ENCODE measurements around the gene ITGA11. TPM values are rescaled to one million over a fixed set of nuclear protein-coding genes. Genes with fewer than 3 reads are reported as not detected.
A peak's percentile ranks its signal among the peaks of the same experiment; 100 is the strongest.

The ITGA11 gene
- total RNA-seq, 1 donor from 2014 or later: 6.3 TPM

DNA sequence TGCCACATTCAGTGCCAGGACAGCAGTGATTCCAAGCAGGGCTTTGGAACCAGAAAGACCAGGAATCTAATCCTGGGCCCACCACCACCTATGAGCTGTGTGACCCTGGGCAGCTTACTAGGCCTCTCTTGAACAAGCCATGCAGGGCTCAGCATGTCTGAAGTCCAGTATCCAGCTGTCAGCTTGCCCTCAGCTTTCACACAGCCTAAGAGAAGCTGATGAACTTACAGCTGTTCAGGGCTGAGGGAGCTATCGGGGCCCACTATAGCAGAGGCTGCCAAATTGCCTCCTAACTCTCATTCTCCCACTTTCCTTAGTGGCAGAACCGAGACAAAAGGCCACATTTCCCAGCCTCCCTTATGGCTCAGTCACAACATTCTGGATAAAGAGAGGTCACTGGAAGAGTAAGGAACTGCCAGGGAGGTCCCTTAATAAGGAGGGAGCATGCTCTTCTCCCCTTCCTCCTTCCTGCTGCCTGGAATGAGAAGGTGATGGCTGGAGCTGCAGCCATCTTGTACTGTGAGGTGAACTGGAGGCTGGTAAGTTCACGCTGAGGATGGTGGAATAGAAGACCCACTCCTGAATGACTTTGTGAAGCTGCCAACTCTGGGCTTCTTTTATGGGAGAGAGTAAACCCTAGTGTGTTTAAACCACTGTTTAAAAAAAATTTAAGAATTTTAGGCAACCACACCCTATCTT is 120.0 kb downstream of the ITGA11 start:
- DNase-seq (ENCODE audit: low read depth in 2 of 2): no peak

GRCh38 chr15:68311464-68311835 is 120.5 kb downstream of the ITGA11 start:
- no peak for DNase-seq (ENCODE audit: low read depth in 2 of 2)

GRCh38 chr15:68310804-68311463 is 121.0 kb downstream of the ITGA11 start:
- DNase-seq (ENCODE audit: low read depth in 2 of 2): no peak

DNA sequence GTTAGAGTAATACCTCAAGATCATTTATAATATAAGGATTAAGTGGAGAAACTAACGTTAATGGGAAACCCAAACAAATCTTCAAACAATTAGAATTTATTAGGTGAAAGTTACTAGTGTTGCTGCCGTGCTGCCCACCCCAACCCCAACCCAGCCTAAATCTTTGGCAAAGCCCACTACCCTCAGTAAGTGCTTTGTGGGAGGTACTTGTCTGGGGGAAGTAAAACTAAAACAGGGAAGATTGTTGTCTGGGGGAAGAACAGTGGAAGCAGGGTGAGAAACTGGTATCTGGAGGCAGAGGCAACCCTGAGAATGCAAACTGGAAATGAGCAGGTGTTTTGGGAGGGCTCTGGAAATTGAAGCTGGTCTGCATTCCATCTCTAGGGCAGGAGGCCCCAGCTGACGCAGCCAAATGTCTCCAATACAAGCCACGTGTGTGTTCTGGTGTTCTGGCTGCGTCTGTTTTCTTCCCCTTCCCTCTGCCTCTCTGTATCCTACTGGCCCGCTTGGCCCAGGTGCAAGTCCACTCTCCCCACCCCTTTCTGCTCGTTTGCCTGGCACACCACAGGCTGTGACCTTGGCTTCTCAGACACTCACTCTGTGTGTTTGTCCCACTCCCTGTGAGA is 121.7 kb downstream of the ITGA11 start:
- no peak for DNase-seq (ENCODE audit: low read depth in 2 of 2)

DNA sequence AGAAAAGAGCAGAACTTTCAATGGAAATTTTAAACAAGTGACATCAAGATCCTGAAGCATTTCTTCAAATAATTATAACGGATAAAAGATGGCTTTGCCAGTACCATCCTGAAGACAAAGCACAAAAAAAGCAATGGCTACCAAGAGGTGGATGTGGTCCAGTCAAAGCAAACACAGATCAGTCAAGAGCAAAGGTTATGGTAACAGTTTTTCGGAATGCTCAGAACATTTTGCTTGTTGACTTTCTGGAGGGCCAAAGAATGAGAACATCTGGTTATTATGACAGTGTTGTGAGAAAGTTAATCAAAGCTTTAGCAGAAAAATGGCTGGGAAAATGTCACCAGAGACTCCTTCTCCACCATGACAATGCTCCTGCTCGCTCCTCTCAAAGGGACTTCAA is 122.9 kb downstream of the ITGA11 start:
- peak in 1 of 2 donors; percentile 55 for DNase-seq (ENCODE audit: low read depth in 2 of 2)

GRCh38 chr15:68307131-68307928 is 124.6 kb downstream of the ITGA11 start:
- DNase-seq (ENCODE audit: low read depth in 2 of 2): no peak

GRCh38 chr15:68305420-68305871 is 126.5 kb downstream of the ITGA11 start:
- no peak for DNase-seq (ENCODE audit: low read depth in 2 of 2)

DNA sequence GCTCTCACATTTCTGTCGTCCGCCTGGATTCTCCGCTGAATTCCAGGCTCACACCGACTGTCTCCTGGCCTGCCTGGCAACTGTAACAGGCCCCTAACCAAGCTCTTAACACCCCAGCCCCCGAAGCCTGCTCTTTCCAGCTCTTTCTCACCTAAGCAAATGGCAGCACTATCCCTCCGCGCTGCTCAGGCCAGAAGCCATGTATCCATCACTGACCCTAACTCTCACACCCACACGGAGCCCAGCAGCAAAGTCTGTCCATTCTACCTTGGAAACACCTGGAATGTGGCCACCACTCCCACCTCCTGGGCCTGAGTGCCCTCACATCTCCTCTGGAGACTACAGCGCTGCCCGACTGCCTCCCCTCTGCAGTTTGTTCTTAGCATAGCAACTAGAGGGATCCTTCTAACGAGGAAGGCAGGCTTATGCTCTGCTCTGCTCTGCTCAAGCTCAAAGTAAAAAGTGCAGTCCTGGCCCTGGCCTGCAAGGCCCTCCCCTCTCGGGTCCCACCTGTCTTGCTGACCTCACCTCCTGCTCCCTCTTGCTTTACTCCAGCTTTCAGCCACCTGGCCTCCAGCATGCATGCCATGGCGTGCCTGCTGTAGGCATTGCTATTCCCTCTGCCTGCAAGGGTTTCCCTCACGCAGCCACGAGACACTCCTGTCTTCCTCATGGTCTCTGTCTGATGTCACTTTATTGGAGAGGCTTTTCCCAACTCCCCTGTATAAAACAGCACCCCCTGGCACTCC is 127.2 kb downstream of the ITGA11 start:
- DNase-seq (ENCODE audit: low read depth in 2 of 2): no peak

GRCh38 chr15:68303560-68304436 is 128.2 kb downstream of the ITGA11 start:
- no peak for DNase-seq (ENCODE audit: low read depth in 2 of 2)

DNA sequence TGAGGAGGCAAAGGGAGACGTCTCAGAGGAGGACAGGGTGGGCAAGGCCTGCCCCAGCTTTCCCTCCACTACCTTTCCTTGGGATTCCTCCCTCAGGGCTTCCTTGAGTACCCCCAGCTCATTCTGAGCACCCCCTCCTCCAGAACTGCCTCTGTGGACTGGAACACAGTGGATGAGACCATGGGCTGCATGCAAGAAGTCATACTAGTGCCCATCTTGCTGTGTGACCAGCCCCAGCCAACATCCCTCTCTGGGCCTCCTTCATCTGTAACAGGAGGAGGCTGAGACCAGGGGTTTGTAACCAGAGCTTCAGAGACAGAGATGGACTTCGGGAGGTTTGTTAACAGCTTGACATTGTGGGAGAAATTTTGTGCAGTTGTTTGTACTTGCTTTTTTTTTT is 128.8 kb downstream of the ITGA11 start:
- DNase-seq (ENCODE audit: low read depth in 2 of 2): no peak

GRCh38 chr15:68302729-68303128 is 129.2 kb downstream of the ITGA11 start:
- no peak for DNase-seq (ENCODE audit: low read depth in 2 of 2)

GRCh38 chr15:68301301-68301700 is 130.7 kb downstream of the ITGA11 start:
- no peak for DNase-seq (ENCODE audit: low read depth in 2 of 2)

- no peak for DNase-seq (ENCODE audit: low read depth in 2 of 2)
These were observed 131.6 kb downstream of the ITGA11 start for GRCh38 chr15:68300115-68300940.

- DNase-seq (ENCODE audit: low read depth in 2 of 2): peak in 1 of 2 donors; percentile 29
These were observed 132.5 kb downstream of the ITGA11 start for GRCh38 chr15:68299436-68299835.

- DNase-seq (ENCODE audit: low read depth in 2 of 2): peak; percentile 48 to 59
These were observed 133.0 kb downstream of the ITGA11 start for GRCh38 chr15:68298882-68299381.

DNA sequence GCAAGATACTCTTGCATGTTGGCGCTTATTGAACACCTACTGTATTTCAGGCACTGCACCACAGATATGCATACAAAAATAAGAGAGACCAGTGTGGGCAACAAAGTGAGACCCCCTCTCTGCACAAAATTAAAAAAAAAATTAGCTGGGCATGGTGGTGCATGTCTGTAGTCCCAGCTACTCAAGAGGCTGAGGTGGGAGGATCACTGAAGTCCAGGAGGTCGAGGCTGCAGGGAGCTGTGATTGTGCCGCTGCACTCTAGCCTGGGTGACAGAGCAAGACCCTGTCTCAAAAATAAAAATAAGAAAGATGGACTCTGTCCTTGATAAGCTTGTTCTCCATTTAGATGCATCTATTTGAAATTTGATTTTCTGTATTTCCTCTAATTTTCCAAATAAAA is 133.6 kb downstream of the ITGA11 start:
- no peak for DNase-seq (ENCODE audit: low read depth in 2 of 2)

- peak; percentile 29 to 30 for DNase-seq (ENCODE audit: low read depth in 2 of 2)
These were observed 136.8 kb downstream of the ITGA11 start for GRCh38 chr15:68295014-68295805.

GRCh38 chr15:68292967-68293366 is 139.0 kb downstream of the ITGA11 start:
- DNase-seq (ENCODE audit: low read depth in 2 of 2): no peak
